Activated T-helper 1 cell treated with anti-CD3 and anti-CD28 coated beads, Interleukin-12 subunit alpha, Interleukin-12 subunit beta, Interleukin-2, Interleukin-4 antibody, amounts not matched to agents 30 ng/mL and 10 ng/mL and 1 ng/mL, durations not matched to agents 14 hours and 24 hours and 36 hours (primary cell): ENCODE results near the gene TCF7L1. TPM values are rescaled to one million over a fixed set of nuclear protein-coding genes. Genes with fewer than 3 reads are reported as not detected.

Source experiments
- DNase-seq: peaks from one replicate; pipeline ENCODE4 v3.0.0; 2021; ENCODE audit warnings: low spot score
- H3K27ac Mint-ChIP-seq: one replicate; pipeline ENCODE4 v1.8.0; 2021; ENCODE audit warnings: mild to moderate bottlenecking, mixed read lengths
- H3K27me3 Mint-ChIP-seq: one replicate; pipeline ENCODE4 v1.8.0; 2022; ENCODE audit warnings: mild to moderate bottlenecking, moderate library complexity, mixed read lengths; ENCODE audit not compliant: insufficient read depth
- H3K36me3 Mint-ChIP-seq: one replicate; pipeline ENCODE4 v1.8.0; 2021; ENCODE audit warnings: low read depth, mixed read lengths
- H3K4me1 Mint-ChIP-seq: one replicate; pipeline ENCODE4 v1.8.0; 2021; ENCODE audit warnings: low read depth, mixed read lengths
- H3K4me3 Mint-ChIP-seq: one replicate; pipeline ENCODE4 v1.8.0; 2021; ENCODE audit warnings: mild to moderate bottlenecking, moderate library complexity, mixed read lengths
- H3K9me3 Mint-ChIP-seq: one replicate; pipeline ENCODE4 v1.8.0; 2021; ENCODE audit warnings: mixed read lengths
- intact Hi-C: fragments of 100-400 bp; cut with micrococcal nuclease; formaldehyde crosslinking; loops from one replicate; pipeline ENCODE4 v1.15.1; 2024
- total RNA-seq: library from RNA; stranded (reverse); gene quantifications from 2 replicates; pipeline ENCODE4 v1.2.3, GENCODE V29; 2022

TCF7L1 gene
- total RNA-seq, 1 donor from 2014 or later: not detected

DNA sequence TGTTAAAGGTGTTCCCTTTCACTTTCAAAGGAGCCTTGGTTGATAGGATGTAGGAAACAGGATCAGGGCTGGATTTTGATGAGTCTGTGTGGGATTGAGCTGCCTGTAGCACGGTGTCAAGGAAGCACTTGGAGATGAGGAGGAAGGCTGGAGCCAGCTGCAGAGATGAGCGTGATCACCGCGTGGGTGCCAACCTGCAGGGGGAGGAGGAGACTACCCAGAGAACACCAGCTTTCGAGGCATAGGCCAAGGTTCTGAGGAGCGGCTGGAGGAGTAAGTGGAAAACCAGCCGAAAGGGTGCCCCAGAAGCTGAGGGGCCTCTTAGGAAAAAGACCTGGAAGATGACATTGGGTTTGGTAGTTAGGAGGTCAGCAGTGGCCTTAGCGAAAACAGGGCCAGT is 130.4 kb downstream of the TCF7L1 start:
- intact Hi-C loops: no loop called here
- Mint-ChIP-seq H3K9me3 (no peaks in the 10 kb centered on the region), H3K4me3 (no peak overlapping the region), H3K27me3 (peaks cover 2% of the 10 kb centered on the region), H3K4me1 (no peaks in the 10 kb centered on the region), H3K27ac (no peak overlapping the region), H3K36me3 (no peaks in the 10 kb centered on the region)
- DNase-seq: no peak

DNA sequence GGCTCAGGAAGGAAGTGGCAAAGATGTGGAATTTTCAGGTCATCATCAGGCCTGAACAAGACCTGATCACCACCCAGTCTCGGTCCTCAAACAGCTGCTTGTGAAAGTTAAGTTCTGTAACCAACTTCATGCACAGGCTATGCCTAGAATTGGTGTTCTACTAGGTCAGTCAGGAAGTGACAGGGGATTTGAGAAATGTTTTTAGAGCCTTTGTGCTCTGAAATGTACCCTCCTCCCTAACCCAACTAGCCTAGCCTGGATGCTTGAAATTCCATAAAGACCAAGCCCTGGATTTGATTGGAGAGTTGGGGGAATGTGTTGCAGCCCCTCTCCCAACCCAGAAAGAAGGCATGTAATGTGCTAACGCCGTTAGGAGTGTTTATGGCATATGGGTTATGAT is 131.3 kb downstream of the TCF7L1 start:
- H3K9me3 Mint-ChIP-seq: no peaks in the 10 kb centered on the region
- DNase-seq: no peak
- no peak overlapping the region for H3K27ac Mint-ChIP-seq
- intact Hi-C loops: no loop called here
- no peaks in the 10 kb centered on the region for H3K4me1 Mint-ChIP-seq
- no peaks in the 10 kb centered on the region for H3K36me3 Mint-ChIP-seq
- no peak overlapping the region for H3K4me3 Mint-ChIP-seq
- peaks cover 2% of the 10 kb centered on the region for H3K27me3 Mint-ChIP-seq

- Mint-ChIP-seq H3K36me3 (no peaks in the 10 kb centered on the region), H3K27ac (no peak overlapping the region), H3K9me3 (no peaks in the 10 kb centered on the region), H3K4me3 (no peak overlapping the region), H3K27me3 (peaks cover 2% of the 10 kb centered on the region), H3K4me1 (no peaks in the 10 kb centered on the region)
- intact Hi-C loops: no loop called here
- DNase-seq: no peak
Measured at GRCh38 chr2:85265304-85265703, 132.1 kb downstream of the TCF7L1 start.

DNA sequence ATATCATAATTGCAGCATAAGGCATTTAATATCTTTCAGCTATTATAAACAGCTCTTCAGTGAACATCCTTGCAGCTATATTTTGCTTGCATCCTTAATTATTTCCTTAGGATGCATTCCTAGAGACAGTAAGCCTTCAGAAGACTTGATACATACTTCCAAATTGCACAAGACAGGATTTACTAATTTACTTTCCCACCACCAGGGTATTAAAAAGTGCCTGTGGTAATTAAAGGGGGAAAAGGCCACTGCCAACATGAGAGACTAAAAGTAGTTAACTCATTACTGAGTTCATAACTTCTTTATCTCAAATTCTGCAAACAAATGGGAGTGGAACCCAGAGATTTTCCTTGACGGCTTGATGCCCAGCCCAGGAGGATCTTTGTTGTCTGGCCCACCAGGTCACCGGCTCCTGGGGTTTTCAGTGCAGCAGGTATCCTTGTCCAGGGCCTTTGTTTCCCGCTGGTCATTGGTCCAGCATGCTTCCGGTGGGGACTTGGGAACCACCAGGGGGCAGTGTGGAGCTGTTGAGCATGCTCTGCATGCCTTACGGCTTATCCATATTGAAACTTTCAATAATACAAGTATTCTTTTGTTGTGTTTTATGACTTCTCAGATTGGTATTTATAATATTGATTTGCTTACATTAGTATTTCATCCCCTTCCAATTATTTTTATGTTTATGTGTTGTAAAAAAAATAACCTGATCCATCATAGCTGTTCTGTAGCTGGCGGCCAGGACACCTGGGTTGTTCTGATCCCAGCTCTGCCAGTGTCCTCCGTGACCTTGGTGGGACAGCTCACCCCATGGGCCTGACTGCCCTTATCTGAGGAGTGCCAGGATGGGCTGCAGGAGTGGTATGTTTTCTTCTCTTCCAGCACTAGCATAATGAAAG is 133.2 kb downstream of the TCF7L1 start:
- H3K9me3 Mint-ChIP-seq: no peaks in the 10 kb centered on the region
- H3K36me3 Mint-ChIP-seq: no peaks in the 10 kb centered on the region
- H3K27ac Mint-ChIP-seq: no peak overlapping the region
- peaks cover 9% of the 10 kb centered on the region for H3K27me3 Mint-ChIP-seq
- no peaks in the 10 kb centered on the region for H3K4me1 Mint-ChIP-seq
- DNase-seq: peak; percentile 47
- no peak overlapping the region for H3K4me3 Mint-ChIP-seq
- intact Hi-C loops: loop anchor here (1.0 kb wide), 2 partner anchors 19 to 32 kb away; no protein-coding TSS in a partner anchor

DNA sequence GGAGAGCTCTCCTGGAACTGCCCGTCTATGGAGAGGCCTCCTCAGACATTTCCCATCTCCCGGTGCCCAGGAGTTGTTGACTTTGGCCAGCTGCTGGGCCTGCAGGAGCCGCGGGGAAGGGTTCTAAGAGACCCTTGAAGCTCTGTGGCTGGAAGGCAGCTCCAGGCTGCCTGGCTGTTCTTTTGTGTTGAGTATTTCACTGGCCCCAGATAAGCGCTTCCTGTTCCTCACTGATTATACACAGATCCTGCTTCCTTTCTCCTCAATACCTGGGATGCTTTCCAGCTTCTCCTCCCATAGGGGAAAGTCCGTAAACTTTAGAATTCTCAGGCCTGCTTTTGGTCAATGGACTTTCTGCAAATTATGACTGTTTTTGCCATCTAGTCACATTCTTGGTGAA is 136.8 kb downstream of the TCF7L1 start:
- Mint-ChIP-seq H3K27me3 (peaks cover 17% of the 10 kb centered on the region), H3K4me1 (no peaks in the 10 kb centered on the region), H3K9me3 (no peaks in the 10 kb centered on the region), H3K36me3 (no peaks in the 10 kb centered on the region), H3K4me3 (no peak overlapping the region), H3K27ac (no peak overlapping the region)
- intact Hi-C loops: no loop called here
- no peak for DNase-seq

- H3K4me3 Mint-ChIP-seq: no peak overlapping the region
- H3K9me3 Mint-ChIP-seq: no peaks in the 10 kb centered on the region
- H3K36me3 Mint-ChIP-seq: no peaks in the 10 kb centered on the region
Measured at GRCh38 chr2:85272357-85272756, 139.2 kb downstream of the TCF7L1 start.

DNA sequence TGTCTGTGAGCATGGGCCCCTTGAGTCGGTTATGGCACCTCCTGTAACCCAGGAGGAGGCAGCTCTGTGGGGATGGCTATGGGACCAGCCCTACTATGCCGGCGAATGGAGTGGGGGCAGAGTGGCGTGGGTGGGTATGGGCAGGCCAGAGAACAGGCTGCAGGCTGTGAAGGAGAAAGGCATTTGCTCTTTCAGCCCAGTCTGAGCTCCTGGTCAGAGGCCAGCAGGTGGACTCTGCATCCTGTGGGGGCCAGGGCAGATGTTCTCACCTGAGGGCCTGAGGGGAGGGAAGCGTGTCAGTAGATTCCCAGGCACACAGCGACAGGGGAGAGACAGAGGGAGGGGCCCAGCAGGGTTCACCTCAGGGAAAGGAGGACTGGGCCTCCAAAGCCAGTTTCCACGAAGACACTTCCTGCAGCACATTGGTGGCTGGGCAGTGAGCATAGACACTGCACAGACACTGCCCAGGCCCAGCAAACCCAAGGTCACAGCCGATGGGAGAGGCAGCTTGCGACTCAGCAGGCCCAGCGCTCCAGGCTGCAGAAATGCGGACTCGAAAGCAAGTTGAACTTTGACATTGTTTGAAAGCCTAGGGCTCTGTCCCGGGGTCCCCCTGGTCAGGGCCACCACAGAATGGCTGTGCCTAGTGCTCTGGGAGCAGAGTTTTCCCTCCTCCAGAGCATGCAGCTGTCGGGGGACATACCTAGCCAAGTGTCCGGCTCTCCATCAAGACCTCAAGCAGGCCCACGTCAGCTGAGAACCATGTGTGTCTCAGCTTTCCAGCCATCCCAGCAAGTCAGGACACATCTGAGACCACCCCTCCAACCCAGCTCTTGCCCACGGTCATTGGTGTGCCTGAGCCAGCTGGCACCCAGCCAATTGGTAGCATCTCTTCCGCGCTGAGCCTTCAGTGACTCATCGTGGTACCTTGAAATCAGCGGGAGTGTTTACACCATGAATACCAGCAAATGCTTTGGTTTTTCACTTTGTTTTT is 140.8 kb downstream of the TCF7L1 start:
- intact Hi-C loops: no loop called here
- DNase-seq: no peak
- H3K27me3 Mint-ChIP-seq: peaks cover 17% of the 10 kb centered on the region
- no peaks in the 10 kb centered on the region for H3K4me1 Mint-ChIP-seq
- H3K27ac Mint-ChIP-seq: no peak overlapping the region
- no peaks in the 10 kb centered on the region for H3K36me3 Mint-ChIP-seq
- no peak overlapping the region for H3K4me3 Mint-ChIP-seq
- H3K9me3 Mint-ChIP-seq: no peaks in the 10 kb centered on the region

More at GRCh38 chr2:85272357-85272756, 139.2 kb downstream of the TCF7L1 start:
- DNase-seq: no peak
- Mint-ChIP-seq H3K27ac (no peak overlapping the region), H3K4me1 (no peaks in the 10 kb centered on the region), H3K27me3 (peaks cover 17% of the 10 kb centered on the region)
- intact Hi-C loops: no loop called here

DNA sequence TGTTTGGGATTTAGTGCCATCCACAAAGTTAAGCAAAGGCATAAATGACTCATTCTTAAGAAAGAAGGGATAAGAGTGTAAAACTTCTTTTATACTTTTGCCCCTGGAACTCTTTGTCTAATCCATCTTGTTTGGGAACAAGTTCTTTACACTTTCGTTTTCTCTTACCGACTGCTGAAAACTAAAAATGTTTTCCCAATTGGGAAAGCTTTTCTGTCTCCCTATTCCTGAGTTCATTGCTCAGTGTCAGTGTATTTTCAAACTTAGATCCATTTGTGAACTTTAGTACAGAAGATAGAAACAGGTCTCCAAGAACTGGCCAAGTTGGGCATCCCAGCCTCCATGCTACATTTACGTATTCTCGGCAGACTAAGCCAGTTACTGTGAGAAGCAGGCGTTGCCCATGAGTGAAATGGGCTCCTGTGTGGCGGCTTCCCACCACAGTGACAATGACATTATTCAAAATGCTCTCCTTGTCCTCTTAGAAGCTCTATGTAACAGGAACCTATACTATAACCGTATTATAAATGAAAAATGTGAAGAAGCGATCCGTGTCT is 142.9 kb downstream of the TCF7L1 start:
- no peak for DNase-seq
- H3K4me1 Mint-ChIP-seq: no peaks in the 10 kb centered on the region
- H3K4me3 Mint-ChIP-seq: no peak overlapping the region
- peaks cover 14% of the 10 kb centered on the region for H3K27me3 Mint-ChIP-seq
- intact Hi-C loops: no loop called here
- H3K36me3 Mint-ChIP-seq: no peaks in the 10 kb centered on the region
- H3K9me3 Mint-ChIP-seq: no peaks in the 10 kb centered on the region
- no peak overlapping the region for H3K27ac Mint-ChIP-seq

- Mint-ChIP-seq H3K27ac (no peak overlapping the region), H3K9me3 (no peaks in the 10 kb centered on the region), H3K27me3 (peaks cover 8% of the 10 kb centered on the region), H3K36me3 (no peaks in the 10 kb centered on the region), H3K4me1 (no peaks in the 10 kb centered on the region), H3K4me3 (no peak overlapping the region)
- intact Hi-C loops: no loop called here
- DNase-seq: no peak
Measured at GRCh38 chr2:85276571-85277118, 143.5 kb downstream of the TCF7L1 start.

- no peak for DNase-seq
- H3K27me3 Mint-ChIP-seq: peaks cover 3% of the 10 kb centered on the region
- no peaks in the 10 kb centered on the region for H3K9me3 Mint-ChIP-seq
- H3K27ac Mint-ChIP-seq: no peak overlapping the region
- no peaks in the 10 kb centered on the region for H3K4me1 Mint-ChIP-seq
- H3K4me3 Mint-ChIP-seq: no peak overlapping the region
- H3K36me3 Mint-ChIP-seq: no peaks in the 10 kb centered on the region
- intact Hi-C loops: no loop called here
Measured at GRCh38 chr2:85277416-85278158, 144.4 kb downstream of the TCF7L1 start.

- intact Hi-C loops: no loop called here
- DNase-seq: no peak
- H3K36me3 Mint-ChIP-seq: no peaks in the 10 kb centered on the region
- no peak overlapping the region for H3K27ac Mint-ChIP-seq
- no peaks in the 10 kb centered on the region for H3K9me3 Mint-ChIP-seq
- H3K27me3 Mint-ChIP-seq: peaks cover 1% of the 10 kb centered on the region
- no peaks in the 10 kb centered on the region for H3K4me1 Mint-ChIP-seq
- H3K4me3 Mint-ChIP-seq: no peak overlapping the region
Measured at GRCh38 chr2:85278361-85278760, 145.2 kb downstream of the TCF7L1 start.

- Mint-ChIP-seq H3K27ac (no peak overlapping the region), H3K9me3 (no peaks in the 10 kb centered on the region)
Measured at GRCh38 chr2:85281553-85281952, 148.4 kb downstream of the TCF7L1 start.

More at GRCh38 chr2:85281553-85281952, 148.4 kb downstream of the TCF7L1 start:
- Mint-ChIP-seq H3K4me3 (no peak overlapping the region), H3K4me1 (peaks cover 7% of the 10 kb centered on the region), H3K36me3 (no peaks in the 10 kb centered on the region), H3K27me3 (peaks cover 1% of the 10 kb centered on the region)
- intact Hi-C loops: no loop called here
- DNase-seq: no peak
